SIG-M5 (cell line): ENCODE results near the gene PDLIM1.

Source experiments
- DNase-seq: peaks from one replicate; lab custom pipeline; 2025; lab: John Stamatoyannopoulos, UW

PDLIM1 gene

GRCh38 chr10:95314192-95314918 is 23.6 kb upstream of the PDLIM1 start:
- no peak for DNase-seq

GRCh38 chr10:95312986-95313495 is 22.2 kb upstream of the PDLIM1 start:
- DNase-seq: no peak

- DNase-seq: no peak
Measured at GRCh38 chr10:95312257-95312656, 21.5 kb upstream of the PDLIM1 start.

GRCh38 chr10:95309958-95310357 is 19.2 kb upstream of the PDLIM1 start:
- no peak for DNase-seq

GRCh38 chr10:95308389-95309302 is 17.8 kb upstream of the PDLIM1 start:
- no peak for DNase-seq

- no peak for DNase-seq
Measured at GRCh38 chr10:95306851-95307250, 16.0 kb upstream of the PDLIM1 start.

- no peak for DNase-seq
Measured at GRCh38 chr10:95306318-95306650, 15.5 kb upstream of the PDLIM1 start.

GRCh38 chr10:95305606-95306317 is 15.0 kb upstream of the PDLIM1 start:
- no peak for DNase-seq

GRCh38 chr10:95304976-95305375 is 14.2 kb upstream of the PDLIM1 start:
- no peak for DNase-seq

GRCh38 chr10:95304463-95304862 is 13.7 kb upstream of the PDLIM1 start:
- DNase-seq: no peak

- DNase-seq: no peak
Measured at GRCh38 chr10:95303950-95304349, 13.1 kb upstream of the PDLIM1 start.

- DNase-seq: no peak
Measured at GRCh38 chr10:95303535-95303934, 12.7 kb upstream of the PDLIM1 start.

GRCh38 chr10:95300022-95300539 is 9.3 kb upstream of the PDLIM1 start:
- no peak for DNase-seq

- no peak for DNase-seq
Measured at GRCh38 chr10:95297402-95297801, 6.6 kb upstream of the PDLIM1 start.

GRCh38 chr10:95296764-95297163 is 6.0 kb upstream of the PDLIM1 start:
- no peak for DNase-seq

GRCh38 chr10:95295031-95295755 is 4.4 kb upstream of the PDLIM1 start:
- DNase-seq: no peak

GRCh38 chr10:95293631-95294030 is 2.8 kb upstream of the PDLIM1 start:
- DNase-seq: no peak

GRCh38 chr10:95291365-95292039 is 699 bp upstream of the PDLIM1 start:
- no peak for DNase-seq

- no peak for DNase-seq
Measured at GRCh38 chr10:95289921-95290421, 832 bp downstream of the PDLIM1 start.

- no peak for DNase-seq
Measured at GRCh38 chr10:95289003-95289920, 1.5 kb downstream of the PDLIM1 start.
